CD4-positive, alpha-beta T cell treated with Interferon alpha-2 for 1 hour (primary cell): Measurements from ENCODE around the gene FOSL2.

Experiments used
- DNase-seq, 2 donors: peaks; one replicate each; pipeline ENCODE4 v3.0.0-alpha.2; 2020 to 2022

Gene FOSL2

GRCh38 chr2:28397043-28397381, 4.4 kb downstream of the FOSL2 start:
- DNase-seq, result no peak

- DNase-seq, result peak in 1 of 2 donors; percentile 30
Measured at GRCh38 chr2:28398101-28398834, 5.6 kb downstream of the FOSL2 start.

GRCh38 chr2:28399289-28399688, 6.6 kb downstream of the FOSL2 start:
- no peak for DNase-seq

- no peak for DNase-seq
Measured at GRCh38 chr2:28399956-28400355, 7.3 kb downstream of the FOSL2 start.

- no peak for DNase-seq
Measured at GRCh38 chr2:28400419-28400818, 7.8 kb downstream of the FOSL2 start.

- DNase-seq, result no peak
Measured at GRCh38 chr2:28400921-28401320, 8.3 kb downstream of the FOSL2 start.

- DNase-seq, result no peak
Measured at GRCh38 chr2:28401411-28401810, 8.8 kb downstream of the FOSL2 start.

- peak in 1 of 2 donors; percentile 4 for DNase-seq
Measured at GRCh38 chr2:28401948-28402550, 9.4 kb downstream of the FOSL2 start.

- peak in 1 of 2 donors; percentile 38 for DNase-seq
Measured at GRCh38 chr2:28403370-28403956, 10.8 kb downstream of the FOSL2 start.

GRCh38 chr2:28404086-28404485, 11.4 kb downstream of the FOSL2 start:
- DNase-seq, result peak in 1 of 2 donors; percentile 10

- DNase-seq, result no peak
Measured at GRCh38 chr2:28405537-28405936, 12.9 kb downstream of the FOSL2 start.

GRCh38 chr2:28406276-28407096, 13.8 kb downstream of the FOSL2 start:
- DNase-seq, result peak; percentile 80 to 84

GRCh38 chr2:28407131-28407975, 14.7 kb downstream of the FOSL2 start:
- DNase-seq, result no peak

GRCh38 chr2:28407976-28408690, 15.5 kb downstream of the FOSL2 start:
- DNase-seq, result peak in 1 of 2 donors; percentile 4

- peak; percentile 82 to 83 for DNase-seq
Measured at GRCh38 chr2:28408764-28409599, 16.3 kb downstream of the FOSL2 start.

GRCh38 chr2:28411166-28411755, 18.6 kb downstream of the FOSL2 start:
- peak in 1 of 2 donors; percentile 1 for DNase-seq

GRCh38 chr2:28411956-28412609, 19.4 kb downstream of the FOSL2 start:
- peak in 1 of 2 donors; percentile 1 for DNase-seq

- DNase-seq, result no peak
Measured at GRCh38 chr2:28412625-28413151, 20.0 kb downstream of the FOSL2 start.

- DNase-seq, result peak; percentile 24 to 28
Measured at GRCh38 chr2:28413152-28413898, 20.7 kb downstream of the FOSL2 start.
